Astrocyte (in vitro differentiated cells and primary cell): ENCODE results near the gene CARM1. TPM values are rescaled to one million over a fixed set of nuclear protein-coding genes. Genes with fewer than 3 reads are reported as not detected.

ENCODE experiments used
- DNase-seq: peaks from one replicate; pipeline ENCODE4 v3.0.0-alpha.2; 2010; ENCODE audit warnings: low read depth
- FAIRE-seq: peaks from 2 replicates; lab custom pipeline; 2011; peaks lifted over from hg19 to GRCh38; lab: Jason Lieb, UNC
- H2AFZ ChIP-seq: 2 replicates; pipeline ENCODE4 v1.6.0; 2012; ENCODE audit warnings: low read depth, low read length, inconsistent platforms
- H3K27ac ChIP-seq: 2 replicates; pipeline ENCODE4 v1.5.1; 2011; ENCODE audit warnings: low read depth, low read length, inconsistent platforms
- H3K27me3 ChIP-seq: 2 replicates; pipeline ENCODE4 v1.6.0; 2011; ENCODE audit warnings: low read length, inconsistent platforms; ENCODE audit not compliant: insufficient read depth
- H3K36me3 ChIP-seq: 2 replicates; pipeline ENCODE4 v1.5.1; 2011; ENCODE audit warnings: low read length, inconsistent platforms; ENCODE audit not compliant: insufficient read depth
- H3K4me1 ChIP-seq: 2 replicates; pipeline ENCODE4 v1.5.1; 2011; ENCODE audit warnings: low read length, inconsistent platforms; ENCODE audit not compliant: insufficient read depth
- H3K4me2 ChIP-seq: 2 replicates; pipeline ENCODE4 v1.6.0; 2012; ENCODE audit warnings: low read length, inconsistent platforms
- H3K4me3 ChIP-seq: 2 replicates; pipeline ENCODE4 v1.5.1; 2011; ENCODE audit warnings: low read depth, mild to moderate bottlenecking, low read length, inconsistent platforms; ENCODE audit not compliant: insufficient read depth
- H3K79me2 ChIP-seq: 2 replicates; pipeline ENCODE4 v1.6.0; 2012; ENCODE audit warnings: mild to moderate bottlenecking, low read length, inconsistent platforms; ENCODE audit not compliant: insufficient read depth
- H3K9ac ChIP-seq: 2 replicates; pipeline ENCODE4 v1.6.0; 2012; ENCODE audit warnings: mild to moderate bottlenecking, low read length, inconsistent platforms
- H3K9me3 ChIP-seq: 2 replicates; pipeline ENCODE4 v1.5.1; 2012; ENCODE audit warnings: low read depth, mild to moderate bottlenecking, low read length, inconsistent platforms; ENCODE audit not compliant: insufficient read depth
- H4K20me1 ChIP-seq: 2 replicates; pipeline ENCODE4 v1.6.0; 2012; ENCODE audit warnings: low read length, inconsistent platforms; ENCODE audit not compliant: insufficient read depth
- H3K27ac Mint-ChIP-seq: one replicate; pipeline ENCODE4 v1.8.0; 2021; ENCODE audit warnings: mild to moderate bottlenecking, mixed read lengths; ENCODE audit not compliant: unreplicated experiment
- H3K27me3 Mint-ChIP-seq: one replicate; pipeline ENCODE4 v1.8.0; 2021; ENCODE audit warnings: low read depth, mixed read lengths; ENCODE audit not compliant: unreplicated experiment
- H3K36me3 Mint-ChIP-seq: one replicate; pipeline ENCODE4 v1.8.0; 2021; ENCODE audit warnings: low read depth, mixed read lengths; ENCODE audit not compliant: unreplicated experiment
- H3K4me1 Mint-ChIP-seq: one replicate; pipeline ENCODE4 v1.8.0; 2021; ENCODE audit warnings: low read depth, mixed read lengths; ENCODE audit not compliant: unreplicated experiment
- H3K4me3 Mint-ChIP-seq: one replicate; pipeline ENCODE4 v1.8.0; 2021; ENCODE audit warnings: mild to moderate bottlenecking, moderate library complexity, mixed read lengths; ENCODE audit not compliant: unreplicated experiment
- H3K9me3 Mint-ChIP-seq: one replicate; pipeline ENCODE4 v1.8.0; 2021; ENCODE audit warnings: mild to moderate bottlenecking, mixed read lengths; ENCODE audit not compliant: unreplicated experiment
- CTCF ChIP-seq: IDR thresholded peaks from 2 replicates; pipeline ENCODE4 v1.5.1; 2011; ENCODE audit warnings: low read depth, mild to moderate bottlenecking, inconsistent platforms, low read length, moderate library complexity; ENCODE audit not compliant: insufficient read depth
- EZH2 ChIP-seq: IDR thresholded peaks from 2 replicates; pipeline ENCODE4 v1.6.1; 2012; ENCODE audit warnings: mild to moderate bottlenecking, low read length, inconsistent platforms; ENCODE audit not compliant: insufficient read depth
- total RNA-seq: library from RNA; stranded (reverse); gene quantifications from 2 replicates; pipeline ENCODE4 v1.2.1, GENCODE V29; 2021

Gene CARM1
- total RNA-seq, 1 donor from 2014 or later, result 62.6 TPM

DNA sequence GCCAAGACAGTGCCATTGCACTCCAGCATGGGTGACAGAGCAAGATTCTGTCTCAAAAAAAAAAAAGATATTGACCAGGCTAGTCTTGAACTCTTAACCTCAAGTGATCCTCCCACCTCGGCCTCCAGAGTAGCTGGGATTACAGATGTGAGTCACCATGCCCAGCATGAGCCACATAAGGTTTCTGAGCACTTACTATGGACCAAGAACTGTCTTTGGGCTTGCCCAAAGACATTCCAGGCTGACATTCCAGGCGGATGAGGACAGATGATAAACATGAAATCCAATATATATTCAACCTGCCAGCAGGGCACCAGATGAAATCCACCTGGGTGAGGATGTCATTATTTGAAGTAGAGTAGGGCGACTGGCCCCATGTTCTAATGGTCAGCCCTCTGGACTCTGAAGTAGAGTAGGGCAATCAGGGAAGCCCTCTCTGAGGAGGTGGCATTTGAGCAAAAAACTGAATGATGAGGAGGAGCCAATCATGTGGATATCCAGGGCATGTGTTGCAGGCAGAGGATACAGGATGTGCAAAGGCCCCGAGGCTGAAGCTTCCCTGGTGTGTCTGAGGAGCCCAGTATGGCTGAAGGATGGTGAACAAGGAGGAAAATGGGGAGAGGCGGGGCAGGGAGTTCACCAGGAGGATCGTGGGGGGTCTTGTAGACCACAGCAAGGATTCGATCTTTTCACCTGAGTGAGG lies 19.1 kb upstream of the CARM1 start:
- peak; percentile 47 for DNase-seq
- no peak for FAIRE-seq
- no peaks in the 10 kb centered on the region for H3K79me2 ChIP-seq
- Mint-ChIP-seq H3K9me3 (peaks cover 2% of the 10 kb centered on the region), H3K4me1 (no peaks in the 10 kb centered on the region), H3K27me3 (peaks cover 7% of the 10 kb centered on the region), H3K36me3 (peaks cover 4% of the 10 kb centered on the region), H3K4me3 (peak overlapping the region; percentile 40), H3K27ac (peak overlapping the region; percentile 84)
- H3K27me3 ChIP-seq, result no peaks in the 10 kb centered on the region
- H3K4me1 ChIP-seq, result no peaks in the 10 kb centered on the region
- no peak overlapping the region for H3K4me3 ChIP-seq
- no peak overlapping the region for H2AFZ ChIP-seq
- no peaks in the 10 kb centered on the region for H4K20me1 ChIP-seq
- H3K9ac ChIP-seq, result no peak overlapping the region
- no peaks in the 10 kb centered on the region for H3K9me3 ChIP-seq
- H3K36me3 ChIP-seq, result no peaks in the 10 kb centered on the region
- H3K27ac ChIP-seq, result no peak overlapping the region
- no peak for TF ChIP-seq EZH2
- TF ChIP-seq CTCF, result no peak
- no peak overlapping the region for H3K4me2 ChIP-seq

DNA sequence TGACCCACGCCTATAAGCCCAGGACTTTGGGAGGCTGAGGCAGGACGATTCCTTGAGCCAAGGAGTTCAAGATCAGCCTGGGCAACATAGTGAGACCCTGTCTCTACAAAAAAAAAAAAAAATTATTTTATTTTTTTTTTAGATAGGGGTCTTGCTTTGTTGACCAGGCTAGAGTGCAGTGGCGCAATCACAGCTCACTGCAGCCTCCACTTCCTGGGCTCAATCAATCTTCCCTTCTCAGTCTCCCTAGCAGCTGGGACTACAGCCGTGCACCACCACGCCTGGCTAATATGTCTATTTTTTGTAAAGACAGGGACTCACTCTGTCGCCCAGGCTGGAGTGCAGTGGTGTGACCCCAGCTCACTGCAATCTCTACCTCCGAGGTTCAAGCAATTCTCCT lies 18.4 kb upstream of the CARM1 start:
- Histone ChIP-seq H3K27me3 (no peaks in the 10 kb centered on the region), H3K27ac (no peak overlapping the region), H3K9ac (no peak overlapping the region), H3K4me3 (no peak overlapping the region), H4K20me1 (no peaks in the 10 kb centered on the region), H3K4me1 (no peaks in the 10 kb centered on the region), H3K4me2 (no peak overlapping the region), H3K79me2 (no peaks in the 10 kb centered on the region), H3K36me3 (no peaks in the 10 kb centered on the region), H3K9me3 (no peaks in the 10 kb centered on the region), H2AFZ (no peak overlapping the region)
- FAIRE-seq, result no peak
- Mint-ChIP-seq H3K36me3 (peaks cover 4% of the 10 kb centered on the region), H3K9me3 (no peaks in the 10 kb centered on the region), H3K4me3 (no peak overlapping the region), H3K27ac (no peak overlapping the region), H3K27me3 (peaks cover 6% of the 10 kb centered on the region), H3K4me1 (no peaks in the 10 kb centered on the region)
- no peak for TF ChIP-seq CTCF
- TF ChIP-seq EZH2, result no peak
- no peak for DNase-seq
